Coronary artery (tissue), 2 donors: Measurements from ENCODE around the gene GABRG1.

Experiments
- DNase-seq: peaks from one replicate; pipeline ENCODE4 v3.0.0-alpha.2; 2017; ENCODE audit warnings: low spot score
- H3K27ac ChIP-seq, 2 donors: fragments of 200-600 bp; sonication (generic); one replicate each; pipeline ENCODE4 v1.5.1; 2016 to 2019
- H3K4me3 ChIP-seq: fragments of 200-600 bp; sonication (generic); 2 replicates; pipeline ENCODE4 v1.5.1; 2016; ENCODE audit warnings: mild to moderate bottlenecking, moderate library complexity
- CTCF ChIP-seq: fragments of 200-600 bp; sonication (generic); IDR thresholded peaks from one replicate; pipeline ENCODE4 v1.5.1; 2019; ENCODE audit warnings: antibody characterized with exemption

GABRG1 gene

GRCh38 chr4:46073778-46074177 is 50.1 kb downstream of the GABRG1 start:
- Histone ChIP-seq H3K27ac (no peak overlapping the region), H3K4me3 (no peak overlapping the region)
- DNase-seq, result no peak
- no peak for TF ChIP-seq CTCF

- DNase-seq, result no peak
- Histone ChIP-seq H3K27ac (no peak overlapping the region), H3K4me3 (no peak overlapping the region)
- TF ChIP-seq CTCF, result no peak
Observed at GRCh38 chr4:46051392-46051791, 72.5 kb downstream of the GABRG1 start.

DNA sequence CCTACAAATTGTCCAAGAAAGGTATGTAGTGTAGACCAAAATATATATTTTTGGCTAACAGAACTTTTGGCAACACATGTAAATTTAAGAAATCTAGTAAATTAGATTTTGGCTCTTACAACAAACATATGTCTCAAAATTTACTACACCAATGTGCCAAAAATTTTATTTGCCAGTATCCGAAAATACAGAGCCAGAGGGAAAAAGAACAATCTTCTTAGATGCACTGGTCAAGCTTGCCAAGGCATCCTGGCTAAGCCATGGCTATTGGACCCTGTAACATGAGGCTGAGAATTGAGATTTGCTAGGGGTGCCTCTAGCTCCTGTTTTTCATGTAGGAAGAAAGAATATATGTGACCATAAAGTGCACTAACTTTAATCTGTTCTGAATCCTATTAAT is 91.8 kb downstream of the GABRG1 start:
- no peak for TF ChIP-seq CTCF
- Histone ChIP-seq H3K27ac (no peak overlapping the region), H3K4me3 (no peak overlapping the region)
- DNase-seq, result no peak

DNA sequence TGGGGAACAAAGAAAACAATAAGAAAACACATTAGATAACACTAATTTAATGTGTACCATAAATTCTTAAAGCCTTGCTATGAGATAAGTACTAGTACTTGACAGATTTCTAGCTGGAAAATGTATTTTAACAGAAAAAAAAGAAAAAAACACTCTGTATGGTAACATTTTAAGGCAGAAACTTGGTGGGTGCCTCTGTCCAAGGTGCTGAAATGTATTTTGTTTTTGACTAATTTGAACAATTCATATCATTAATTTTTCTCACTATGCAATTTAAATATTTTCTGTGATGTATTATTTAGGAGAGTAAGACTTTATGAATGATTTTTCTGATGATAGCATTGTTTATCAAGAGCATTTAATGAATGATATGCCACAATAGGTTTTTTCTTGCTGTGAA is 107.5 kb downstream of the GABRG1 start:
- TF ChIP-seq CTCF, result no peak
- H3K27ac ChIP-seq, result no peak overlapping the region
- H3K4me3 ChIP-seq, result no peak overlapping the region
- DNase-seq, result no peak

- TF ChIP-seq CTCF, result no peak
- DNase-seq, result no peak
- Histone ChIP-seq H3K27ac (no peak overlapping the region), H3K4me3 (no peak overlapping the region)
Observed at GRCh38 chr4:45992728-45993127, 131.1 kb downstream of the GABRG1 start.

GRCh38 chr4:45989775-45990174 is 134.1 kb downstream of the GABRG1 start:
- Histone ChIP-seq H3K4me3 (no peak overlapping the region), H3K27ac (no peak overlapping the region)
- no peak for DNase-seq
- no peak for TF ChIP-seq CTCF

GRCh38 chr4:45987858-45988257 is 136.0 kb downstream of the GABRG1 start:
- no peak overlapping the region for H3K27ac ChIP-seq
- DNase-seq, result no peak
- no peak for TF ChIP-seq CTCF
- H3K4me3 ChIP-seq, result no peak overlapping the region
